GM12872 (cell line): Measurements from ENCODE around the gene UNC13C.

Experiments used
- CTCF ChIP-seq: IDR thresholded peaks from 3 replicates; pipeline ENCODE4 v1.5.1; 2011; ENCODE audit warnings: low read depth, mild to moderate bottlenecking, low read length, moderate library complexity; ENCODE audit not compliant: insufficient read depth

Gene UNC13C

GRCh38 chr15:54288049-54288448, 309.8 kb downstream of the UNC13C start:
- TF ChIP-seq CTCF: no peak

GRCh38 chr15:54289590-54290136, 311.4 kb downstream of the UNC13C start:
- no peak for TF ChIP-seq CTCF

- no peak for TF ChIP-seq CTCF
Observed at GRCh38 chr15:54298396-54298795, 320.2 kb downstream of the UNC13C start.

- no peak for TF ChIP-seq CTCF
Observed at GRCh38 chr15:54304321-54304720, 326.1 kb downstream of the UNC13C start.

- no peak for TF ChIP-seq CTCF
Observed at GRCh38 chr15:54305138-54305537, 326.9 kb downstream of the UNC13C start.

GRCh38 chr15:54307252-54307902, 329.1 kb downstream of the UNC13C start:
- TF ChIP-seq CTCF: no peak

GRCh38 chr15:54307926-54308325, 329.7 kb downstream of the UNC13C start:
- TF ChIP-seq CTCF: no peak
